SK-N-SH (cell line): ENCODE measurements around the gene RELB. TPM values are rescaled to one million over a fixed set of nuclear protein-coding genes. Genes with fewer than 3 reads are reported as not detected.
A peak's percentile ranks its signal among the peaks of the same experiment; 100 is the strongest.
"Not testable (repeated sequence)": the region's sequence is repeated elsewhere in the genome, so short reads cannot be mapped to it uniquely, and the experiment has no call there.

ENCODE experiments used
- CTCF ChIA-PET: fragments of 300-600, 350-600 bp; formaldehyde crosslinking; extraction: SDS; loops from one replicate; lab custom pipeline; 2021; lab: Yijun Ruan, JAX
- POLR2A ChIA-PET: fragments of 350-600 bp; sonication (Branson Sonifier 250); formaldehyde crosslinking; extraction: SDS; loops from one replicate; lab custom pipeline; 2020; ENCODE audit warnings: antibody characterized with exemption, inconsistent platforms; lab: Yijun Ruan, JAX
- DNase-seq: peaks from one replicate; pipeline ENCODE4 v3.0.0; 2012
- H2AFZ ChIP-seq: fragments of 200-600 bp; sonication (generic); 2 replicates; pipeline ENCODE4 v1.8.1; 2016; ENCODE audit warnings: antibody characterized with exemption, mild to moderate bottlenecking, low read depth
- H3F3A ChIP-seq: fragments of 200-600 bp; sonication (generic); replicated peaks from 2 replicates; pipeline ENCODE3; 2016; ENCODE audit warnings: antibody characterized with exemption, mild to moderate bottlenecking; ENCODE audit not compliant: insufficient read depth
- H3K27ac ChIP-seq, 2 experiments: fragments of 200-500 bp in 1 of 2; fragments of 200-600 bp in 1 of 2; sonication (Bioruptor generic) in 1 of 2; sonication (generic), shearing (Covaris generic) in 1 of 2; 2 replicates each; pipeline versions ENCODE4 v1.5.1 to v1.6.1; 2014 to 2016; ENCODE audit warnings: low read depth in 2 of 2, inconsistent platforms in 1 of 2, low read length in 1 of 2, mild to moderate bottlenecking in 1 of 2, mixed read lengths in 1 of 2
- H3K27me3 ChIP-seq: fragments of 200-600 bp; sonication (generic), shearing (Covaris generic); 2 replicates; pipeline ENCODE4 v1.6.1; 2016; ENCODE audit warnings: mixed run types; ENCODE audit not compliant: insufficient read depth
- H3K36me3 ChIP-seq, 2 experiments: fragments of 200-500 bp in 1 of 2; fragments of 200-600 bp in 1 of 2; sonication (Bioruptor generic) in 1 of 2; sonication (generic) in 1 of 2; replicated peaks in 1 of 2; 2 replicates each; pipeline versions ENCODE3 to v1.5.1; 2014 to 2016; ENCODE audit warnings: low read length in 1 of 2, mild to moderate bottlenecking in 1 of 2; ENCODE audit not compliant: insufficient read depth in 2 of 2, control insufficient read depth in 1 of 2
- H3K4me1 ChIP-seq, 2 experiments: fragments of 200-500 bp in 1 of 2; fragments of 200-600 bp in 1 of 2; sonication (Bioruptor generic) in 1 of 2; sonication (generic), shearing (Covaris generic) in 1 of 2; 2 replicates each; pipeline versions ENCODE4 v1.5.1 to v1.6.1; 2014 to 2016; ENCODE audit warnings: low read depth in 1 of 2, low read length in 1 of 2, mixed run types in 1 of 2; ENCODE audit not compliant: insufficient read depth in 2 of 2, control insufficient read depth in 1 of 2
- H3K4me2 ChIP-seq: fragments of 200-600 bp; sonication (generic), shearing (Covaris generic); 2 replicates; pipeline ENCODE4 v1.6.1; 2017; ENCODE audit warnings: mixed run types
- H3K4me3 ChIP-seq, 2 experiments: fragments of 200-500 bp in 1 of 2; fragments of 200-600 bp in 1 of 2; sonication (Bioruptor generic) in 1 of 2; sonication (generic), shearing (Covaris generic) in 1 of 2; 2 replicates each; pipeline versions ENCODE4 v1.5.1 to v1.8.1; 2014 to 2016; ENCODE audit warnings: low read depth in 2 of 2, inconsistent platforms in 1 of 2, low read length in 1 of 2, mild to moderate bottlenecking in 1 of 2, mixed read lengths in 1 of 2, moderate library complexity in 1 of 2
- H3K79me2 ChIP-seq: fragments of 200-600 bp; sonication (generic); 2 replicates; pipeline ENCODE4 v1.8.1; 2017; ENCODE audit warnings: mild to moderate bottlenecking; ENCODE audit not compliant: insufficient read depth
- H3K9ac ChIP-seq: fragments of 200-600 bp; sonication (generic); 2 replicates; pipeline ENCODE4 v1.6.1; 2017; ENCODE audit warnings: mixed run types
- H3K9me2 ChIP-seq: fragments of 200-600 bp; sonication (generic); 2 replicates; pipeline ENCODE4 v1.6.1; 2017; ENCODE audit warnings: mixed run types
- H3K9me3 ChIP-seq: fragments of 200-600 bp; sonication (generic); 2 replicates; pipeline ENCODE4 v1.6.1; 2017; ENCODE audit warnings: mixed run types, mild to moderate bottlenecking, moderate library complexity
- H4K20me1 ChIP-seq: fragments of 200-600 bp; sonication (generic); 2 replicates; pipeline ENCODE4 v1.6.1; 2017; ENCODE audit warnings: mild to moderate bottlenecking, mixed run types; ENCODE audit not compliant: insufficient read depth
- CHD2 ChIP-seq: fragments of 150-350 bp; IDR thresholded peaks from 2 replicates; pipeline ENCODE4 v1.6.1; 2018; ENCODE audit warnings: low read length; ENCODE audit not compliant: partially characterized antibody
- EZH2phosphoT487 ChIP-seq: fragments of 200-600 bp; sonication (generic); IDR thresholded peaks from 2 replicates; pipeline ENCODE4 v1.6.1; 2017; ENCODE audit warnings: low read depth, mixed run types, mild to moderate bottlenecking, antibody characterized with exemption, moderate library complexity, borderline replicate concordance
- GATA2 ChIP-seq: sonication (generic); formaldehyde crosslinking; IDR thresholded peaks from 2 replicates; pipeline ENCODE4 v1.5.0; 2020; ENCODE audit warnings: mild to moderate bottlenecking, missing genetic modification reagents
- RXRA ChIP-seq: IDR thresholded peaks from 2 replicates; pipeline ENCODE4 v1.4.0; 2012; ENCODE audit warnings: low read depth, mild to moderate bottlenecking, borderline replicate concordance
- SIN3A ChIP-seq: IDR thresholded peaks from 2 replicates; pipeline ENCODE4 v1.6.1; 2012; ENCODE audit warnings: low read depth, mild to moderate bottlenecking, low read length, moderate library complexity, borderline replicate concordance
- TCF12 ChIP-seq: IDR thresholded peaks from 2 replicates; pipeline ENCODE4 v1.4.0; 2012
- TEAD4 ChIP-seq: IDR thresholded peaks from 2 replicates; pipeline ENCODE4 v1.4.0; 2012; ENCODE audit warnings: mild to moderate bottlenecking, borderline replicate concordance; ENCODE audit not compliant: insufficient read depth
- YY1 ChIP-seq: IDR thresholded peaks from 2 replicates; pipeline ENCODE4 v1.4.0; 2012; ENCODE audit warnings: low read depth, mild to moderate bottlenecking
- WGBS: methylation state at CpG from one replicate; pipeline ENCODE4 v1.1.6; 2017; ENCODE audit warnings: low lambda C conversion rate; 5-methylcytosine and 5-hydroxymethylcytosine counted together
- polyA plus RNA-seq, 3 experiments: library from polyadenylated mRNA; depleted of rRNA; stranded (reverse); fragments of >200 nt; gene quantifications; 2 replicates each; pipeline ENCODE4 v1.2.3, GENCODE V29; 2012
- TF ChIP-seq, protein P1 (sequence below): fragments of 200-600 bp; sonication (generic); IDR thresholded peaks from 2 replicates; pipeline ENCODE4 v1.6.1; 2017; ENCODE audit warnings: antibody characterized with exemption, mild to moderate bottlenecking, moderate library complexity
- TF ChIP-seq, protein P2 (sequence below): IDR thresholded peaks from 2 replicates; pipeline ENCODE4 v1.4.0; 2012; ENCODE audit warnings: low read depth, borderline replicate concordance

The RELB gene
- polyA plus RNA-seq, 1 of the 3 experiments (the other 2 are of a cell fraction): 12.6 TPM

DNA sequence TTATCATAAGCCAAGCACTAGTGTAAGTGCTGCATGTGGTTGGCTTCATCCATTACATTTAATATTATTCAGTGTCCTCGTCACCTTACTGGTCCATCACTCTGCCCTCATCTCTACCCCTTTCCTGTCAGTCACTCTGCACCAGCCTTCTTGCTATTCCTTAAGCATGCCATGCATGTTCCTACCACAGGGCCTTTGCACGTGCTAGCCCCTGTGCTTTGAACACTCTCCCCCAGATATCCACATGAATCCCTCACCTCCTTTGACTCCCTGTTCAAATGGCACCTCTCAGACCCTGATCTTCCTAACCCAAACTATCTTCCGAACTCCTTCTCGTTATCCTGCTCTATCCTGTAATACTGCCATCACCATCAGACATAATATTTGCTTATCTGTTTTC is 3.2 kb upstream of the RELB start:
- H3K9ac ChIP-seq: no peak overlapping the region
- H4K20me1 ChIP-seq: no peaks in the 10 kb centered on the region
- TF ChIP-seq YY1: no peak
- TF ChIP-seq, all 33 proteins: peak for 0
- H2AFZ ChIP-seq: no peak overlapping the region
- ChIA-PET CTCF (no interaction called here), POLR2A (no interaction called here)
- H3K79me2 ChIP-seq: peaks cover 8% of the 10 kb centered on the region; the same call in 1 of the 2 replicates
- no peaks in the 10 kb centered on the region for H3K27me3 ChIP-seq
- H3K9me3 ChIP-seq: no peaks in the 10 kb centered on the region
- no peak for DNase-seq
- H3K4me2 ChIP-seq: no peak overlapping the region
- peaks cover 8% of the 10 kb centered on the region for H3F3A ChIP-seq
- no peak overlapping the region for H3K27ac ChIP-seq
- H3K9me2 ChIP-seq: no peaks in the 10 kb centered on the region
- H3K4me3 ChIP-seq: no peak overlapping the region
- 81% methylated on average over 4 of the region's 4 CpGs for WGBS
- H3K4me1 ChIP-seq: peaks cover 0 to 5% of the 10 kb centered on the region in 2 experiments; a peak in 1 of 4 replicates
- no peaks in the 10 kb centered on the region for H3K36me3 ChIP-seq

DNA sequence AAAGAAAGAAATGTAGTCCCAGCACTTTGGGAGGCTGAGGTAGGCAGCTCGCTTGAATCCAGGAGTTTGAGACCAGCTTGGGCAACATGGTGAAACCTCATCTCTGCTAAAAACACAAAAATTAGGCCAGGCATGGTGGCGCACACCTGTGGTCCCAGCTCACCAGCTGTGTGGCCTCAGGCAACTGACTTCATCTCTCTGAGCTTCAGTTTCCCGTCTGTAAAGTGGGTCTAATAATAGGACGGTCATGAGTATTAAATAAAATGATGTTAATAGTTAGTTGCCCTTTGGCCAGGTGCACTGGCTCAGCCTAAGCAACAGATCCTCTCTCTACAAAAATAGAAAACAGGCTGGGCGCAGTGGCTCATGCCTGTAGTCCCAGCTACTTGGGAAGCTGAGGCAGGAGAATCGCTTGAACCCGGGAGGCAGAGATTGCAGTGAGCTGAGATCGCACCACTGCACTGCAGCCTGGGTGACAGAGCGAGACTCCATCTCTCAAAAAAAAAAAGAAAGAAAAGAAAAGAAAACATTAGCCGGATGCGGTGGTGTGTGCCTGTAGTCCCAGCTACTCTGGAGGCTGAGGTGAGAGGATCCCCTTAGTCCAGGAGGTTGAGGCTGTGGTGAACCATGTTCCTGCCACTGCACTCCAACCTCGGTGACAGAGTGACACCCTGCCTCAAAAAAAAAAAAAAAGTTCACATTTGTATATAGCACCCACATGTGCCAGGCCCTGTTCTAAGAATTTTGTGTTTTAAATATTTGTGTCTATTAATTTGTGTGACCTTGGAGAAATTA is 1.9 kb upstream of the RELB start:
- H3K9ac ChIP-seq, DNase-seq, H3K4me1 ChIP-seq, H3K9me2 ChIP-seq, H3F3A ChIP-seq, H3K9me3 ChIP-seq, H2AFZ ChIP-seq, H3K36me3 ChIP-seq, H3K27me3 ChIP-seq, POLR2A ChIA-PET, H4K20me1 ChIP-seq, H3K79me2 ChIP-seq, H3K27ac ChIP-seq, H3K4me2 ChIP-seq, H3K4me3 ChIP-seq: not testable (repeated sequence)
- WGBS: 65% methylated on average over 12 of the region's 12 CpGs
- CTCF ChIA-PET: interaction anchor here (1.2 to 2.1 kb wide), 2 partner anchors 10 to 243 kb away, joined by 3 to 21 read pairs; no protein-coding TSS in a partner anchor

DNA sequence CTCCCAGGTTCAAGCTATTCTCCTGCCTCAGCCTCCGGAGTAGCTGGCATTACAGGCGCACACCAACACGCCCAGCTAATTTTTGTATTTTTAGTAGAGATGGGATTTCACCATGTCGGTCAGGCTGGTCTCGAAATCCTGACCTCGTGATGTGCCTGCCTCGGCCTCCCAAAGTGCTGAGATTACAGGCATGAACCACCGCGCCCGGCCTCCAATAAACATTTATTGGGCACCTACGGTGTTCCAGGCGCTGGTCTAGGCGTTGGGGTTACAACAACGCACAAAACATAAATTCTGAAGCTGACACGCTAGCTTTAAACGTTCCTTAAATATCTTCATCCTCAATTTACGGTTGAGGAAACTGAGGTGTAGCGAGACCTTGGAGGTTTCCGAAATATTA is 599 bp upstream of the RELB start:
- Histone ChIP-seq H2AFZ (peak overlapping the region; percentile 82), H3K4me3 (peak overlapping the region; percentile 48 to 60), H3K9ac (peak overlapping the region; percentile 33; the same call in 1 of the 2 replicates), H3K4me2 (peak overlapping the region; percentile 73), H3K27ac (peak overlapping the region in 1 of 2 experiments; percentile 13; a peak in 1 of 4 replicates)
- ChIA-PET CTCF (interaction anchor here (1.2 to 2.1 kb wide), 3 partner anchors 11 to 244 kb away, joined by 3 to 21 read pairs (median 6); no protein-coding TSS in a partner anchor), POLR2A (interaction anchor here (0.8 kb wide), 1 partner anchor 39 kb away, joined by 6 read pairs; the partner anchor contains the start of gene CLASRP)
- H4K20me1 ChIP-seq, H3K79me2 ChIP-seq, H3F3A ChIP-seq, H3K27me3 ChIP-seq, H3K4me1 ChIP-seq, H3K9me3 ChIP-seq, H3K36me3 ChIP-seq, H3K9me2 ChIP-seq, DNase-seq: not testable (repeated sequence)
- 40% methylated on average over 19 of the region's 19 CpGs for WGBS

DNA sequence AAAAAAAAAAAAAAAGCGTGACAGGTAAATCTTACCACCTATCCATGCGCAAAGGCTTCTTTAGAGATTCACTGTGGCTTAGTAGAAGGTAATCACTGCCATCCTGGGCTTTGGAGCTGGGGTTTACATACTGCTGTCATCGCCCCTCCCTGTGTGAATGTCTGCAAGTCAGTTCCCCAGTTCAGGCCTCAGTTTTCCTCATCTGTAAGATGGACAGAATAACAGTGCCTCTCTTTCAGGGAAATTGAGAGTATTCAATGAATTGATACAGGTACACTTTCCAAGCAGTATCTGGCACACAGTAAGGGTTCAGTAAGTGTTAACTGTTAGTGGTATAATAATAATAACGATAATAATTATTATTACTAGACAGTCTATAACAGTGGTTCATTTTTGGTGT is 2.2 kb downstream of the RELB start:
- ChIA-PET POLR2A (no interaction called here), CTCF (interaction anchor here (2.6 kb wide), 1 partner anchor 13 kb away, joined by 13 read pairs; no protein-coding TSS in a partner anchor)
- Histone ChIP-seq H3K36me3 (peaks cover 0 to 6% of the 10 kb centered on the region in 2 experiments), H3K79me2 (peaks cover 8% of the 10 kb centered on the region; the same call in 1 of the 2 replicates), H2AFZ (no peak overlapping the region), H4K20me1 (no peaks in the 10 kb centered on the region), H3K4me1 (peaks cover 0 to 5% of the 10 kb centered on the region in 2 experiments; a peak in 1 of 4 replicates), H3K9ac (no peak overlapping the region), H3K4me2 (no peak overlapping the region), H3F3A (peaks cover 3% of the 10 kb centered on the region), H3K4me3 (no peak overlapping the region), H3K9me3 (no peaks in the 10 kb centered on the region), H3K27ac (no peak overlapping the region), H3K9me2 (no peaks in the 10 kb centered on the region), H3K27me3 (no peaks in the 10 kb centered on the region)
- 95% methylated on average over 4 of the region's 4 CpGs for WGBS
- DNase-seq: no peak
- no peak for TF ChIP-seq EZH2phosphoT487
- TF ChIP-seq, protein P1, sequence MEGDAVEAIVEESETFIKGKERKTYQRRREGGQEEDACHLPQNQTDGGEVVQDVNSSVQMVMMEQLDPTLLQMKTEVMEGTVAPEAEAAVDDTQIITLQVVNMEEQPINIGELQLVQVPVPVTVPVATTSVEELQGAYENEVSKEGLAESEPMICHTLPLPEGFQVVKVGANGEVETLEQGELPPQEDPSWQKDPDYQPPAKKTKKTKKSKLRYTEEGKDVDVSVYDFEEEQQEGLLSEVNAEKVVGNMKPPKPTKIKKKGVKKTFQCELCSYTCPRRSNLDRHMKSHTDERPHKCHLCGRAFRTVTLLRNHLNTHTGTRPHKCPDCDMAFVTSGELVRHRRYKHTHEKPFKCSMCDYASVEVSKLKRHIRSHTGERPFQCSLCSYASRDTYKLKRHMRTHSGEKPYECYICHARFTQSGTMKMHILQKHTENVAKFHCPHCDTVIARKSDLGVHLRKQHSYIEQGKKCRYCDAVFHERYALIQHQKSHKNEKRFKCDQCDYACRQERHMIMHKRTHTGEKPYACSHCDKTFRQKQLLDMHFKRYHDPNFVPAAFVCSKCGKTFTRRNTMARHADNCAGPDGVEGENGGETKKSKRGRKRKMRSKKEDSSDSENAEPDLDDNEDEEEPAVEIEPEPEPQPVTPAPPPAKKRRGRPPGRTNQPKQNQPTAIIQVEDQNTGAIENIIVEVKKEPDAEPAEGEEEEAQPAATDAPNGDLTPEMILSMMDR: no peak
- TF ChIP-seq, protein P2, sequence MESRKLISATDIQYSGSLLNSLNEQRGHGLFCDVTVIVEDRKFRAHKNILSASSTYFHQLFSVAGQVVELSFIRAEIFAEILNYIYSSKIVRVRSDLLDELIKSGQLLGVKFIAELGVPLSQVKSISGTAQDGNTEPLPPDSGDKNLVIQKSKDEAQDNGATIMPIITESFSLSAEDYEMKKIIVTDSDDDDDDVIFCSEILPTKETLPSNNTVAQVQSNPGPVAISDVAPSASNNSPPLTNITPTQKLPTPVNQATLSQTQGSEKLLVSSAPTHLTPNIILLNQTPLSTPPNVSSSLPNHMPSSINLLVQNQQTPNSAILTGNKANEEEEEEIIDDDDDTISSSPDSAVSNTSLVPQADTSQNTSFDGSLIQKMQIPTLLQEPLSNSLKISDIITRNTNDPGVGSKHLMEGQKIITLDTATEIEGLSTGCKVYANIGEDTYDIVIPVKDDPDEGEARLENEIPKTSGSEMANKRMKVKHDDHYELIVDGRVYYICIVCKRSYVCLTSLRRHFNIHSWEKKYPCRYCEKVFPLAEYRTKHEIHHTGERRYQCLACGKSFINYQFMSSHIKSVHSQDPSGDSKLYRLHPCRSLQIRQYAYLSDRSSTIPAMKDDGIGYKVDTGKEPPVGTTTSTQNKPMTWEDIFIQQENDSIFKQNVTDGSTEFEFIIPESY: no peak
- no peak for TF ChIP-seq TEAD4
- TF ChIP-seq RXRA: no peak
- no peak for TF ChIP-seq SIN3A
- no peak for TF ChIP-seq GATA2 (CRISPR knock-in tag)
- no peak for TF ChIP-seq CHD2
- no peak for TF ChIP-seq TCF12
